HepG2 (cell line): Measurements from ENCODE around the gene FXR2. TPM values are rescaled to one million over a fixed set of nuclear protein-coding genes. Genes with fewer than 3 reads are reported as not detected.
A peak's percentile ranks its signal among the peaks of the same experiment; 100 is the strongest.

Source experiments
- ATAC-seq: fragments of 200-7000 bp; cut with Tn5 transposase; 3 replicates; pipeline ENCODE4 v1.9.1; 2020; ENCODE audit warnings: mild to moderate bottlenecking, moderate library complexity
- BruUV-seq: library from RNA; stranded (reverse); fragments of 400-500 nt; replicated peaks from 2 replicates; lab custom pipeline; 2021; lab: Mats Ljungman, UMichigan
- CTCF ChIA-PET: fragments of 300-600 bp; formaldehyde crosslinking; extraction: SDS; loops from one replicate; lab custom pipeline; 2021; ENCODE audit warnings: low total read pairs, inconsistent platforms, low intra/inter-chr PET ratio; lab: Yijun Ruan, JAX
- POLR2A ChIA-PET: fragments of 350-600 bp; sonication (Branson Sonifier 250); formaldehyde crosslinking; loops from one replicate; lab custom pipeline; 2020; ENCODE audit warnings: antibody characterized with exemption, inconsistent platforms; lab: Yijun Ruan, JAX
- DNase-seq: peaks from one replicate; pipeline ENCODE4 v3.0.0-alpha.2; 2015; ENCODE audit warnings: low spot score
- FAIRE-seq: peaks from 3 replicates; lab custom pipeline; 2011; peaks lifted over from hg19 to GRCh38; lab: Jason Lieb, UNC
- H2AFZ ChIP-seq: one replicate; pipeline ENCODE4 v1.6.1; 2011; ENCODE audit warnings: low read length, inconsistent platforms
- H3K27ac ChIP-seq: fragments of 300-600 bp; 3 replicates; pipeline ENCODE4 v1.8.0; 2011; ENCODE audit warnings: mixed run types, mild to moderate bottlenecking, mixed read lengths, low read length, inconsistent platforms; ENCODE audit not compliant: insufficient read depth; ENCODE audit errors: extremely low read length
- H3K27me3 ChIP-seq, 2 experiments: fragments of 200-600 bp in 1 of 2; 2 replicates in 1 of 2; 3 replicates in 1 of 2; pipeline versions ENCODE4 v1.6.0 to v1.8.0; 2011; ENCODE audit warnings: low read length in 2 of 2, mild to moderate bottlenecking in 2 of 2, moderate library complexity in 2 of 2, inconsistent platforms in 1 of 2; ENCODE audit not compliant: insufficient read depth in 2 of 2, control insufficient read depth in 1 of 2
- H3K36me3 ChIP-seq, 2 experiments: fragments of 200-600 bp in 1 of 2; replicated peaks in 1 of 2; 2 replicates in 1 of 2; 3 replicates in 1 of 2; pipeline versions ENCODE4 v1.5.1 to v1.8.0; 2011; ENCODE audit warnings: low read length in 2 of 2, inconsistent platforms in 1 of 2; ENCODE audit not compliant: insufficient read depth in 2 of 2, control insufficient read depth in 1 of 2
- H3K4me1 ChIP-seq: 2 replicates; pipeline ENCODE4 v1.5.1; 2012; ENCODE audit warnings: low read length, inconsistent platforms; ENCODE audit not compliant: insufficient read depth
- H3K4me2 ChIP-seq: 2 replicates; pipeline ENCODE4 v1.6.0; 2011; ENCODE audit warnings: low read depth, low read length, inconsistent platforms
- H3K4me3 ChIP-seq, 3 experiments: fragments of 200-600 bp in 1 of 3; sonication (generic), shearing (Covaris generic) in 1 of 3; replicated peaks in 1 of 3; 2 replicates each; pipeline ENCODE4 v1.5.1; 2011 to 2016; ENCODE audit warnings: low read length in 3 of 3, inconsistent platforms in 2 of 3, low read depth in 2 of 3, mild to moderate bottlenecking in 2 of 3, control low read depth in 1 of 3, mixed read lengths in 1 of 3; ENCODE audit not compliant: insufficient read depth in 1 of 3
- H3K79me2 ChIP-seq: one replicate; pipeline ENCODE4 v1.6.1; 2011; ENCODE audit warnings: low read length, inconsistent platforms; ENCODE audit not compliant: insufficient read depth
- H3K9ac ChIP-seq: 2 replicates; pipeline ENCODE4 v1.6.0; 2011; ENCODE audit warnings: mild to moderate bottlenecking, low read depth, low read length, inconsistent platforms; ENCODE audit not compliant: insufficient read depth
- H3K9me3 ChIP-seq: 2 replicates; pipeline ENCODE4 v1.5.1; 2012; ENCODE audit warnings: mild to moderate bottlenecking, low read length
- H4K20me1 ChIP-seq: 2 replicates; pipeline ENCODE4 v1.6.0; 2011; ENCODE audit warnings: inconsistent platforms, mild to moderate bottlenecking, low read length, moderate library complexity; ENCODE audit not compliant: insufficient read depth
- BATF2 ChIP-seq: sonication (generic); formaldehyde crosslinking; IDR thresholded peaks from 2 replicates; pipeline ENCODE4 v1.8.0; 2022; ENCODE audit warnings: mild to moderate bottlenecking, missing genetic modification reagents, moderate library complexity
- FOXP1 ChIP-seq, 2 experiments: fragments of 450-650 bp in 1 of 2; IDR thresholded peaks; 2 replicates each; pipeline ENCODE4 v1.6.1; 2017 to 2018; ENCODE audit warnings: antibody characterized with exemption in 1 of 2
- GLI4 ChIP-seq: sonication (generic); formaldehyde crosslinking; IDR thresholded peaks from 2 replicates; pipeline ENCODE4 v1.5.1; 2020; ENCODE audit warnings: missing genetic modification reagents, mild to moderate bottlenecking, moderate library complexity, borderline replicate concordance
- HCFC1 ChIP-seq: fragments of 150-350 bp; IDR thresholded peaks from 2 replicates; pipeline ENCODE4 v1.6.1; 2014; ENCODE audit warnings: low read depth, low read length
- IRF1 ChIP-seq: sonication (generic); formaldehyde crosslinking; IDR thresholded peaks from 2 replicates; pipeline ENCODE4 v1.4.0; 2020; ENCODE audit warnings: low read depth, mild to moderate bottlenecking, missing genetic modification reagents
- NCOA2 ChIP-seq: sonication (generic); formaldehyde crosslinking; IDR thresholded peaks from 2 replicates; pipeline ENCODE4 v1.8.0; 2022; ENCODE audit warnings: inconsistent platforms
- NFE2L1 ChIP-seq: sonication (generic); formaldehyde crosslinking; IDR thresholded peaks from 2 replicates; pipeline ENCODE4 v1.4.0; 2020; ENCODE audit warnings: missing genetic modification reagents, mild to moderate bottlenecking, borderline replicate concordance
- SAFB2 ChIP-seq: sonication (generic); formaldehyde crosslinking; IDR thresholded peaks from 2 replicates; pipeline ENCODE4 v1.5.1; 2020; ENCODE audit warnings: missing genetic modification reagents, low read depth, mild to moderate bottlenecking, borderline replicate concordance
- SAP130 ChIP-seq: IDR thresholded peaks from 2 replicates; pipeline ENCODE4 v1.6.1; 2016; ENCODE audit warnings: low read depth
- ZFP91 ChIP-seq: sonication (generic); formaldehyde crosslinking; IDR thresholded peaks from 2 replicates; pipeline ENCODE4 v1.9.0; 2022; ENCODE audit warnings: missing genetic modification reagents, mild to moderate bottlenecking, borderline replicate concordance
- ZNF260 ChIP-seq: sonication (generic); formaldehyde crosslinking; IDR thresholded peaks from 2 replicates; pipeline ENCODE4 v1.4.0; 2020; ENCODE audit warnings: missing genetic modification reagents, low read depth, mild to moderate bottlenecking, borderline replicate concordance
- ZNF281 ChIP-seq: sonication (generic); formaldehyde crosslinking; IDR thresholded peaks from 2 replicates; pipeline ENCODE4 v1.4.0; 2020; ENCODE audit warnings: missing genetic modification reagents, borderline replicate concordance
- ZNF740 ChIP-seq: sonication (generic); formaldehyde crosslinking; IDR thresholded peaks from 2 replicates; pipeline ENCODE4 v1.4.0; 2020; ENCODE audit warnings: missing genetic modification reagents
- WGBS: methylation state at CpG from one replicate; pipeline ENCODE4 v1.1.6; 2017; ENCODE audit warnings: low lambda C conversion rate; 5-methylcytosine and 5-hydroxymethylcytosine counted together
- in situ Hi-C: cut with HindIII; loops from 2 replicates; pipeline ENCODE4 v1.10.0; 2017; ENCODE audit warnings: low pct_unique_long_range_greater_than_20kb; ENCODE audit not compliant: extremely low pct_ligation_motif_present
- intact Hi-C: fragments of 100-400 bp; cut with micrococcal nuclease; formaldehyde crosslinking; loops from one replicate; pipeline ENCODE4 v1.10.0; 2022; ENCODE audit not compliant: unreplicated experiment
- polyA plus RNA-seq, 8 experiments: library from polyadenylated mRNA; depleted of rRNA in 3 of 8; stranded (reverse) in 7 of 8; unstranded in 1 of 8; fragments of >200 nt; fragmentation: Illumina TruSeq in 4 of 8; extraction: Trizol in 4 of 8; gene quantifications; 2 replicates each; pipeline versions ENCODE4 v1.2.1 to v1.2.3, GENCODE V29; 2011 to 2016; ENCODE audit warnings: low read depth in 4 of 8, missing spikeins in 1 of 8, mixed read lengths in 1 of 8; ENCODE audit not compliant: insufficient read depth in 1 of 8
- total RNA-seq, 5 experiments: library from RNA; depleted of rRNA; stranded (reverse); fragments of >200 nt; fragmentation: Illumina TruSeq; extraction: Trizol; gene quantifications; 2 replicates each; pipeline ENCODE4 v1.2.3, GENCODE V29; 2016; ENCODE audit warnings: low read depth in 1 of 5

FXR2 gene
- total and polyA plus RNA-seq, 2 of the 13 experiments (the other 11 are each of a cell fraction or from before 2014, with no cell fraction given): 20.9 to 24.4 TPM

- TF ChIP-seq ZFP91 (CRISPR knock-in tag) (peak; percentile 49), HCFC1 (no peak), GLI4 (CRISPR knock-in tag) (no peak), ZNF740 (CRISPR knock-in tag) (peak; percentile 97), SAP130 (CRISPR knock-in tag) (peak; percentile 95), FOXP1 (IDR thresholded peaks at IDR 0.05) (no peak), FOXP1 (CRISPR knock-in tag; IDR thresholded peaks at IDR 0.05) (peak; percentile 38; the same call in 1 of the 2 replicates), NCOA2 (peak; percentile 41; the same call in 1 of the 2 replicates), SAFB2 (peak; percentile 16)
- TF ChIP-seq, all 625 proteins: peak for 224
Observed at GRCh38 chr17:7573324-7574080, 41.2 kb downstream of the FXR2 start (continued).

GRCh38 chr17:7572588-7573323 lies 41.9 kb downstream of the FXR2 start:
- in situ Hi-C loops: loop anchor here (10.0 kb wide), 1 partner anchor 272 kb away; no protein-coding TSS in a partner anchor
- Histone ChIP-seq H3K4me2 (peak overlapping the region; percentile 93), H4K20me1 (peaks cover 43% of the 10 kb centered on the region), H3K36me3 (peaks cover 11 to 67% of the 10 kb centered on the region in 2 experiments), H2AFZ (no peak overlapping the region), H3K79me2 (peaks cover 44% of the 10 kb centered on the region), H3K27me3 (no peaks in the 10 kb centered on the region; a peak in 1 of 5 replicates), H3K9me3 (no peaks in the 10 kb centered on the region), H3K27ac (peak overlapping the region; percentile 93), H3K4me3 (peak overlapping the region; percentile 89 to 96 (median 94)), H3K4me1 (peaks cover 51% of the 10 kb centered on the region), H3K9ac (peak overlapping the region; percentile 99)
- TSS peak; percentile 50 for BruUV-seq
- POLR2A ChIA-PET: interaction anchor here (1.0 to 3.3 kb wide), 13 partner anchors 11 to 261 kb away, joined by 3 to 51 read pairs (median 8); partner anchors contain the start of genes ATP1B2, FXR2, MPDU1 and POLR2A
- intact Hi-C loops: loop anchor here (5.0 kb wide), 1 partner anchor 115 kb away; the partner anchor contains the start of genes TP53 and WRAP53
- FAIRE-seq: no peak
- WGBS: under 1% methylated on average over 21 of the region's 73 CpGs
- CTCF ChIA-PET: no interaction called here
- peak; percentile 98 for DNase-seq
- ATAC-seq: no peak; the same call in 2 of the 3 replicates
- TF ChIP-seq ZNF260 (CRISPR knock-in tag) (no peak), ZNF281 (0 out of 2 replicates have a peak, but pooled peaks have one; percentile 44), IRF1 (CRISPR knock-in tag) (no peak; the same call in 1 of the 2 replicates), BATF2 (no peak), NFE2L1 (no peak)
